GM23248 (cell line): ENCODE data around the gene CPNE2. TPM values are rescaled to one million over a fixed set of nuclear protein-coding genes. Genes with fewer than 3 reads are reported as not detected.

Source experiments
- DNase-seq: peaks from one replicate; pipeline ENCODE4 v3.0.0-alpha.2; 2015
- H2AFZ ChIP-seq: fragments of 200-600 bp; sonication (generic); 2 replicates; pipeline ENCODE4 v1.6.1; 2016; ENCODE audit warnings: antibody characterized with exemption
- H3F3A ChIP-seq: fragments of 200-600 bp; sonication (generic); 2 replicates; pipeline ENCODE4 v1.6.1; 2016; ENCODE audit warnings: mild to moderate bottlenecking, antibody characterized with exemption, mixed run types; ENCODE audit not compliant: insufficient read depth
- H3K27ac ChIP-seq: fragments of 200-600 bp; sonication (generic); 2 replicates; pipeline ENCODE4 v1.5.1; 2016; ENCODE audit warnings: mild to moderate bottlenecking
- H3K27me3 ChIP-seq: fragments of 200-600 bp; sonication (generic); replicated peaks from 2 replicates; pipeline ENCODE4 v1.6.1; 2016; ENCODE audit warnings: mild to moderate bottlenecking; ENCODE audit not compliant: insufficient read depth
- H3K36me3 ChIP-seq: fragments of 200-600 bp; sonication (generic); 2 replicates; pipeline ENCODE4 v1.6.1; 2016; ENCODE audit warnings: low read depth, mild to moderate bottlenecking
- H3K4me1 ChIP-seq: fragments of 200-600 bp; sonication (generic); 2 replicates; pipeline ENCODE4 v1.6.1; 2016; ENCODE audit warnings: mild to moderate bottlenecking; ENCODE audit not compliant: insufficient read depth
- H3K4me2 ChIP-seq: fragments of 200-600 bp; sonication (generic); one replicate; pipeline ENCODE4 v1.6.1; 2016; ENCODE audit warnings: mild to moderate bottlenecking; ENCODE audit not compliant: unreplicated experiment
- H3K4me3 ChIP-seq: fragments of 200-600 bp; sonication (generic); 2 replicates; pipeline ENCODE4 v1.5.1; 2016; ENCODE audit warnings: mild to moderate bottlenecking
- H3K79me2 ChIP-seq: fragments of 200-600 bp; sonication (generic); 2 replicates; pipeline ENCODE4 v1.6.1; 2016; ENCODE audit warnings: mild to moderate bottlenecking; ENCODE audit not compliant: insufficient read depth
- H3K9ac ChIP-seq: fragments of 200-600 bp; sonication (generic); 2 replicates; pipeline ENCODE4 v1.6.1; 2016; ENCODE audit warnings: mild to moderate bottlenecking
- H3K9me2 ChIP-seq: fragments of 200-600 bp; sonication (generic); 2 replicates; pipeline ENCODE4 v1.6.1; 2016; ENCODE audit warnings: mixed run types, mild to moderate bottlenecking, moderate library complexity; ENCODE audit not compliant: insufficient read depth
- H3K9me3 ChIP-seq: fragments of 200-600 bp; sonication (generic); one replicate; pipeline ENCODE4 v1.6.1; 2017; ENCODE audit warnings: low read depth
- H4K20me1 ChIP-seq: fragments of 200-600 bp; sonication (generic); 2 replicates; pipeline ENCODE4 v1.6.0; 2016; ENCODE audit not compliant: insufficient read depth
- EZH2 ChIP-seq: fragments of 200-600 bp; sonication (generic); IDR thresholded peaks from 2 replicates; pipeline ENCODE4 v1.6.1; 2018; ENCODE audit warnings: antibody characterized with exemption, mild to moderate bottlenecking; ENCODE audit not compliant: insufficient read depth, poor library complexity, severe bottlenecking
- EZH2phosphoT487 ChIP-seq: fragments of 200-600 bp; sonication (generic); IDR thresholded peaks from 2 replicates; pipeline ENCODE4 v1.6.1; 2018; ENCODE audit warnings: antibody characterized with exemption, moderate library complexity, mild to moderate bottlenecking, low read depth; ENCODE audit not compliant: insufficient read depth
- WGBS, 2 experiments: methylation state at CpG; one replicate each; pipeline ENCODE4 v1.1.6; 2015 to 2017; ENCODE audit warnings: low lambda C conversion rate in 2 of 2, low coverage in 1 of 2; ENCODE audit errors: missing lambda C conversion rate in 2 of 2; 5-methylcytosine and 5-hydroxymethylcytosine counted together
- in situ Hi-C: fragments of 300-500 bp; cut with MboI; formaldehyde crosslinking; loops from 2 replicates; pipeline ENCODE4 v1.15.0; 2020
- polyA plus RNA-seq: library from polyadenylated mRNA; unstranded; fragments of >200 nt; fragmentation: Nextera tagmentation; extraction: Ambion mirVana; gene quantifications from 2 replicates; pipeline ENCODE4 v1.2.1, GENCODE V29; 2016
- total RNA-seq: library from RNA; depleted of rRNA; stranded (reverse); fragments of >200 nt; shearing (Covaris generic); gene quantifications from 2 replicates; pipeline ENCODE4 v1.2.3, GENCODE V29; 2014

Gene CPNE2
- total and polyA plus RNA-seq, 2 experiments from 2014 or later: 9.0 to 13.9 TPM

GRCh38 chr16:57150682-57151330, 58.4 kb downstream of the CPNE2 start:
- 92 to 93% methylated on average over 9 of the region's 9 CpGs for WGBS, 2 experiments
- Histone ChIP-seq H3F3A (peaks cover 14% of the 10 kb centered on the region), H3K27me3 (no peaks in the 10 kb centered on the region), H2AFZ (no peak overlapping the region), H3K9me3 (no peaks in the 10 kb centered on the region), H3K4me2 (no peak overlapping the region), H3K27ac (no peak overlapping the region), H3K36me3 (peaks cover 26% of the 10 kb centered on the region; the same call in 1 of the 2 replicates), H3K4me3 (no peak overlapping the region), H3K9ac (no peak overlapping the region), H4K20me1 (no peaks in the 10 kb centered on the region), H3K9me2 (no peaks in the 10 kb centered on the region), H3K4me1 (peaks cover 13% of the 10 kb centered on the region), H3K79me2 (no peaks in the 10 kb centered on the region)
- in situ Hi-C loops: no loop called here
- no peak for DNase-seq
- TF ChIP-seq EZH2 (no peak), EZH2phosphoT487 (no peak)

GRCh38 chr16:57151369-57151768, 59.0 kb downstream of the CPNE2 start:
- peaks cover 14% of the 10 kb centered on the region for H3F3A ChIP-seq

GRCh38 chr16:57152096-57153093, 60.0 kb downstream of the CPNE2 start:
- Histone ChIP-seq H3K27ac (no peak overlapping the region), H3K9me3 (no peaks in the 10 kb centered on the region), H3K9me2 (no peaks in the 10 kb centered on the region), H4K20me1 (no peaks in the 10 kb centered on the region), H3K4me1 (peaks cover 10% of the 10 kb centered on the region), H3K36me3 (peaks cover 32% of the 10 kb centered on the region; the same call in 1 of the 2 replicates), H3K27me3 (no peaks in the 10 kb centered on the region), H3K9ac (no peak overlapping the region), H2AFZ (no peak overlapping the region), H3K79me2 (no peaks in the 10 kb centered on the region), H3K4me2 (no peak overlapping the region), H3F3A (peaks cover 12% of the 10 kb centered on the region), H3K4me3 (no peak overlapping the region)
- 96 to 100% methylated on average over 4 of the region's 4 CpGs for WGBS, 2 experiments
- no peak for DNase-seq
- in situ Hi-C loops: no loop called here
- TF ChIP-seq EZH2 (no peak), EZH2phosphoT487 (no peak)

More at GRCh38 chr16:57151369-57151768, 59.0 kb downstream of the CPNE2 start:
- Histone ChIP-seq H3K4me1 (peaks cover 13% of the 10 kb centered on the region), H3K36me3 (peaks cover 31% of the 10 kb centered on the region; the same call in 1 of the 2 replicates), H3K9ac (no peak overlapping the region), H3K79me2 (no peaks in the 10 kb centered on the region), H3K4me2 (no peak overlapping the region), H3K9me3 (no peaks in the 10 kb centered on the region), H3K4me3 (no peak overlapping the region), H4K20me1 (no peaks in the 10 kb centered on the region), H2AFZ (no peak overlapping the region), H3K27ac (no peak overlapping the region), H3K9me2 (no peaks in the 10 kb centered on the region), H3K27me3 (no peaks in the 10 kb centered on the region)
- no peak for DNase-seq
- WGBS, 2 experiments: 93 to 95% methylated on average over 2 of the region's 2 CpGs
- in situ Hi-C loops: no loop called here
- no peak for TF ChIP-seq EZH2
- no peak for TF ChIP-seq EZH2phosphoT487

GRCh38 chr16:57153841-57154240, 61.5 kb downstream of the CPNE2 start:
- Histone ChIP-seq H3K79me2 (no peaks in the 10 kb centered on the region), H3K9me3 (no peaks in the 10 kb centered on the region), H3K27ac (no peak overlapping the region), H3K9me2 (no peaks in the 10 kb centered on the region), H2AFZ (no peak overlapping the region), H3K4me3 (no peak overlapping the region), H3K9ac (no peak overlapping the region), H3K4me2 (no peak overlapping the region), H3F3A (no peaks in the 10 kb centered on the region), H3K36me3 (peaks cover 32% of the 10 kb centered on the region; the same call in 1 of the 2 replicates), H3K4me1 (no peaks in the 10 kb centered on the region), H3K27me3 (no peaks in the 10 kb centered on the region), H4K20me1 (no peaks in the 10 kb centered on the region)
- no peak for DNase-seq
- TF ChIP-seq EZH2phosphoT487 (no peak), EZH2 (no peak)
- in situ Hi-C loops: no loop called here
- 95% methylated on average over 6 of the region's 6 CpGs for WGBS, 2 experiments
